K562 (cell line): ENCODE data around the gene DNAJC12.

Source experiments
- BACH1 ChIP-seq: fragments of 200-800 bp; sonication (Bioruptor generic); IDR thresholded peaks from 2 replicates; pipeline ENCODE4 v1.6.1; 2016; ENCODE audit warnings: missing genetic modification characterization, missing compliant biosample characterization
- BMI1 ChIP-seq: fragments of 150-350 bp; IDR thresholded peaks from 2 replicates; pipeline ENCODE4 v1.6.1; 2014; ENCODE audit warnings: low read length
- CEBPB ChIP-seq: fragments of 450-650 bp; IDR thresholded peaks from 2 replicates; pipeline ENCODE4 v1.6.1; 2016; ENCODE audit warnings: missing genetic modification characterization, missing compliant biosample characterization
- FOXJ3 ChIP-seq: sonication (generic); formaldehyde crosslinking; IDR thresholded peaks from 2 replicates; pipeline ENCODE4 v1.4.0; 2020; ENCODE audit warnings: mild to moderate bottlenecking, missing genetic modification reagents
- JUND ChIP-seq, 2 experiments: IDR thresholded peaks; 2 replicates in 1 of 2; 3 replicates in 1 of 2; pipeline ENCODE4 v1.6.1; 2011; ENCODE audit warnings: borderline replicate concordance in 2 of 2, low read depth in 2 of 2, low read length in 2 of 2, improper control_type of control experiment in 1 of 2, missing biosample characterization in 1 of 2, missing genetic modification characterization in 1 of 2, missing genetic modification reagents in 1 of 2
- STAT6 ChIP-seq: sonication (generic); formaldehyde crosslinking; IDR thresholded peaks from 2 replicates; pipeline ENCODE4 v1.8.1; 2023; ENCODE audit warnings: mild to moderate bottlenecking, missing genetic modification reagents
- ZFX ChIP-seq: sonication (generic); formaldehyde crosslinking; IDR thresholded peaks from 2 replicates; pipeline ENCODE4 v1.8.0; 2022; ENCODE audit warnings: mild to moderate bottlenecking, missing genetic modification reagents, moderate library complexity
- ZNF224 ChIP-seq: sonication (generic); formaldehyde crosslinking; IDR thresholded peaks from 2 replicates; pipeline ENCODE4 v1.8.0; 2022; ENCODE audit warnings: mild to moderate bottlenecking, missing genetic modification reagents
- TF ChIP-seq, protein P1 (sequence below), 3 experiments: IDR thresholded peaks in 2 of 3; conservative IDR thresholded peaks in 1 of 3; 2 replicates each; pipeline ENCODE4 v1.5.1; 2011 to 2012; ENCODE audit warnings: low read length in 3 of 3, mild to moderate bottlenecking in 3 of 3, control low read depth in 2 of 3, improper control_type of control experiment in 1 of 3, inconsistent platforms in 1 of 3, low read depth in 1 of 3, mixed read lengths in 1 of 3, moderate library complexity in 1 of 3; ENCODE audit not compliant: insufficient read depth in 2 of 3

DNA sequence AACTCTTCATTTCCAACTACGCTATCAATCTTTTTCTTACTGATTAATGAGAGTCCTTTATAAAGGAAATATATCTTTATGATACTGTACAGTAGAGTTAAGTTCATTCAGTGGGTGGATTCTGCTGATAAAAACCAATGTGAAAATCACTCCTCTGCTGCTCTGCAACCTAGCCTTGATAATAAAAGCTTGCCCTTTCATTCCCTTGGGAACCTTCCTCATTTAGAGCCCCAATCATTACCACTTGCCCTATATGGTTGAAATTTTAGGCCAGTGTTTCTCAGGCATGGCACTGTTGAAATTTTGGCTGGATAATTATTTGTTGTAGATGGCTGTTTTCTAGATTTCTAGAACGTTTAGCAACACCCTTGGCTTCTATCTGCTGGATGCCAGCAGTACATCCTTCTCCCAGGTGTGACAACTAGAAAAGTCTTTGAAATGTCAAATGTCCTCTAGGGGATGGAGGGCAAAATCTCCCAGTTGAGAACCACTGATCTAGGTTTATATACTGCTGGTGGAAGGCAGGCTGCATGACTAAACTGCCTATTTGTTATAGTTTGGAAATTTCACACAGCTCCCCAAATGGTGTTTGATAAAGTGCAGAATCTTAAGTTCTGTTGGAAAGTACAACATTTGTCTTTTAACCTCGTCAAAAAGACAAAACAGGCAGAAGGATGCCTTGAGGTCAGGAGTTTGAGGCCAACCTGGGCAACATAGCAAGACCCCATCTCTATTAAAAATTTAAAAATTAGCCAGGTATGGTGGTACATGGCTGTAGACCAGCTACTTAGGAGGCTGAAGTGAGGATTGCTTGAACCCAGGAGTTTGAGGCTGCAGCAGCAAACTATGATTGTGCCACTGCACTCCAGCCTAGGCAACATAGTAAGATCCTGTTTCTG, 37.6 kb upstream of the DNAJC12 start:
- TF ChIP-seq, protein P1, sequence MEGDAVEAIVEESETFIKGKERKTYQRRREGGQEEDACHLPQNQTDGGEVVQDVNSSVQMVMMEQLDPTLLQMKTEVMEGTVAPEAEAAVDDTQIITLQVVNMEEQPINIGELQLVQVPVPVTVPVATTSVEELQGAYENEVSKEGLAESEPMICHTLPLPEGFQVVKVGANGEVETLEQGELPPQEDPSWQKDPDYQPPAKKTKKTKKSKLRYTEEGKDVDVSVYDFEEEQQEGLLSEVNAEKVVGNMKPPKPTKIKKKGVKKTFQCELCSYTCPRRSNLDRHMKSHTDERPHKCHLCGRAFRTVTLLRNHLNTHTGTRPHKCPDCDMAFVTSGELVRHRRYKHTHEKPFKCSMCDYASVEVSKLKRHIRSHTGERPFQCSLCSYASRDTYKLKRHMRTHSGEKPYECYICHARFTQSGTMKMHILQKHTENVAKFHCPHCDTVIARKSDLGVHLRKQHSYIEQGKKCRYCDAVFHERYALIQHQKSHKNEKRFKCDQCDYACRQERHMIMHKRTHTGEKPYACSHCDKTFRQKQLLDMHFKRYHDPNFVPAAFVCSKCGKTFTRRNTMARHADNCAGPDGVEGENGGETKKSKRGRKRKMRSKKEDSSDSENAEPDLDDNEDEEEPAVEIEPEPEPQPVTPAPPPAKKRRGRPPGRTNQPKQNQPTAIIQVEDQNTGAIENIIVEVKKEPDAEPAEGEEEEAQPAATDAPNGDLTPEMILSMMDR (IDR thresholded peaks at IDR 0.05 in 2 of 3, conservative IDR thresholded peaks at IDR 0.05 in 1 of 3; ENCODE audit: insufficient read depth in 2 of 3, low read depth in 1 of 3, low read length in 3 of 3), result no peak
- TF ChIP-seq ZFX (CRISPR knock-in tag), result no peak
- TF ChIP-seq BACH1 (tag), result no peak
- TF ChIP-seq FOXJ3 (CRISPR knock-in tag), result no peak
- TF ChIP-seq ZNF224 (CRISPR knock-in tag), result no peak
- TF ChIP-seq JUND (IDR thresholded peaks at IDR 0.05; ENCODE audit: borderline replicate concordance, low read depth, low read length), result no peak
- TF ChIP-seq JUND (tag; IDR thresholded peaks at IDR 0.05; ENCODE audit: borderline replicate concordance, low read depth, low read length), result no peak
- no peak for TF ChIP-seq STAT6
- no peak for TF ChIP-seq CEBPB (tag)
- no peak for TF ChIP-seq BMI1
